Effector memory CD4-positive, alpha-beta T cell (primary cell): ENCODE measurements around the gene LDB1.

Experiments used
- DNase-seq, 3 donors: peaks; one replicate each; pipeline ENCODE4 v3.0.0-alpha.2; 2020
- H3K27ac ChIP-seq: 2 replicates; pipeline ENCODE4 v1.7.0; 2013; ENCODE audit warnings: mild to moderate bottlenecking, low read length, moderate library complexity; ENCODE audit not compliant: insufficient read depth, poor library complexity, severe bottlenecking
- H3K27me3 ChIP-seq: replicated peaks from 2 replicates; pipeline ENCODE4 v1.7.0; 2013; ENCODE audit warnings: mild to moderate bottlenecking, low read length; ENCODE audit not compliant: insufficient read depth, control insufficient read depth, poor library complexity, severe bottlenecking
- H3K36me3 ChIP-seq: 2 replicates; pipeline ENCODE4 v1.7.0; 2013; ENCODE audit warnings: mild to moderate bottlenecking, low read length, moderate library complexity; ENCODE audit not compliant: control insufficient read depth, insufficient read depth
- H3K4me1 ChIP-seq: 2 replicates; pipeline ENCODE4 v1.7.0; 2013; ENCODE audit warnings: low read length, mild to moderate bottlenecking; ENCODE audit not compliant: control insufficient read depth, insufficient read depth, poor library complexity, severe bottlenecking
- H3K4me3 ChIP-seq: 2 replicates; pipeline ENCODE4 v1.7.0; 2013; ENCODE audit warnings: low read length, low read depth, mild to moderate bottlenecking; ENCODE audit not compliant: insufficient read depth, poor library complexity, severe bottlenecking
- H3K9me3 ChIP-seq: 2 replicates; pipeline ENCODE4 v1.7.0; 2013; ENCODE audit warnings: mild to moderate bottlenecking, low read length, moderate library complexity; ENCODE audit not compliant: control insufficient read depth

LDB1 gene

GRCh38 chr10:102113261-102113955 is 6.8 kb downstream of the LDB1 start:
- H3K4me1 ChIP-seq = peaks cover 46% of the 10 kb centered on the region
- H3K36me3 ChIP-seq = peaks cover 29% of the 10 kb centered on the region
- H3K27me3 ChIP-seq = no peaks in the 10 kb centered on the region
- H3K9me3 ChIP-seq = no peaks in the 10 kb centered on the region
- H3K4me3 ChIP-seq = peak overlapping the region; percentile 58
- DNase-seq = no peak
- peak overlapping the region; percentile 59 for H3K27ac ChIP-seq

DNA sequence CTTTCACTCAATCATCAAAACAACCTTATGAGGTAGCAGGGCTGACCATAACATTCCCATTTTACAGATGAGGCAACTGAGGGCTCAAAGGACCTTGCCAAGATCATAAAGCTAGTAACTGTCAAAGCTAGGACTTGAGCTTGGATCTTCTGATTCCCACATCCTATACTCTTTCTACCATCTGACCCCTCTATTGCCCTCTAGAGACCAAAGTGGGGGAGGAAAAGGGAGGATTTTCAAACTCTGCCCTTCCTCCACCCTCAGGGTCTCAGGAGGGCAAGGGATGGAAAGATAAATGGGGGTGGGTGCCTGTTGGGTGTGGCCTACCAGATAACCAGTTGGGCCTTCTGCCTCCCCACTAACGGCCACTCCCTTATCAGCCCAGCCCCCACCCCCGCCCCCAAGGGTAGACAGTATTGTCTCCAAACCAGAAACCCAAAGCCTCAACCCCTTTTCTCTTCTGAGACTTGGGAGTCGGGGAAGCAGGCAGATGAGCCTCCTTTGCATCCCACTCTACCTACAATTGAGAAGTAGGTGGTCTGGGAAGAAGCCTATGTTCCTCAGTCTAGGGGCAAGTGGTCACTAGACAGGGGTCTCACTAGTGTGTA is 7.9 kb downstream of the LDB1 start:
- Histone ChIP-seq H3K9me3 (no peaks in the 10 kb centered on the region), H3K27ac (peak overlapping the region; percentile 11), H3K4me3 (no peak overlapping the region), H3K27me3 (no peaks in the 10 kb centered on the region), H3K4me1 (peaks cover 35% of the 10 kb centered on the region), H3K36me3 (peaks cover 38% of the 10 kb centered on the region)
- DNase-seq = no peak

DNA sequence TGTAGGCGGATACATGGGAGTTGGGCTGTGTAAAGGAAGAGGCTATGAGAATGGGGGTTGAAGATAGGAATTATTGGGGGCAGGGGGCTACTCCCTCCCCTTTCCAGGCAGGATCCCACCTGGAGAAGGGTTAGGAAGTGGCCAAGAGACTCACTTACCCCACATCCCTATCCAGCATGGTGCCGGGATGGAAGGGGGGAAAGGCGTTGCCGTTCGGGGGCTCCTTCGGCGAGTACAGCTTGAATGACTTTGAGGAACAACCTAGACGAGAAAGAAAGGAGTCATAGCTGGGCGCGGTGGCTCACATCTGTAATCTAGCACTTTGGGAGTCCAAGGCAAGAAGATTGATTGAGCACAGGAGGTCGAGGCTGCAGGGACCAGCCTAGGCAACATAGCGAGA is 8.9 kb downstream of the LDB1 start:
- no peak overlapping the region for H3K27ac ChIP-seq
- H3K36me3 ChIP-seq = peaks cover 44% of the 10 kb centered on the region
- H3K4me3 ChIP-seq = no peak overlapping the region
- no peak for DNase-seq
- H3K27me3 ChIP-seq = no peaks in the 10 kb centered on the region
- no peaks in the 10 kb centered on the region for H3K9me3 ChIP-seq
- H3K4me1 ChIP-seq = peaks cover 25% of the 10 kb centered on the region

DNA sequence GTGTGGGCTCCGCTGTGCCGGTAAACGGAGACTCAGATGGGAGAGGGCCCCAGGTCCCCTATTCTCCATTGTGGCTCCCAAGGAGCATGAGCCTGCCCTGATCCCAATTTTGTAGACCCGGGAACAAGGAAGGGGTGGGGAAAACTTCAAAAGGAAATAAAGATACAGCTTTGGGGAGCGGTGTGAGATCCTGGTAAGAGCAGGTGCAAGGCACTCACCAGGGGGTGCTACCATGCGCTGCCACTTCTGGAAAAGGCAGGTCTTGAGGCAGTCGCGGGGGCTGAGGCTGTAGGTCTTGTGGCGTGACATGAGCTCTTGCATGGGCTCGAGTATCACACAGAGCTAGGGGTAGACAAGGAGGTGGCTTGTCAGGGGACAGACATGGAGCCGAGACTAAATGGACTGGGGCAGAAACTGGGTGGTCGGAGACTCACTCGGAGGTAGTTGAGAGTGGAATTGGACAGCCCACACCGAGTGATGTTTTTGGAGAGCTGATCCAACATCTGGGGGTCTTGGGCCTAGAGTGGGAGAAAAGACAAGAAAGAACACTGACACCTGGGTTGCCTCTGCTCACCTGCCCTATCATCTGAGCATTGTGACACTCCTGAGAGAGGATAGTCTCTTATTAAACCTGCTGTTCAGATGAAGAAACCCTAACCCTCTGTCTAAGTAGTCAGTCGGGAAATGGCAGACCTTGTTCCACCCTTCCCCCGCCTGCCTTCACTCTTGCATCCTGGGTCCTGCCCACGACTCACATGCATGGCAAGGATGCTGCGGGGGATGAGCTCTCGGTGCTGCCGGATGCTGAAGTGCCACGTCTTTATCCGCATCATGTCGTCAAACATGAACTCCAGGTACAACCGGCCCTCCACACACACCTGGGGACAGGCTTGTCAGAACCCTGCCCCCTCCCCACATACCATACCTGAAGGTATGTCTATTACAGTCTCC is 10.7 kb downstream of the LDB1 start:
- Histone ChIP-seq H3K4me1 (peaks cover 26% of the 10 kb centered on the region), H3K27ac (no peak overlapping the region), H3K4me3 (no peak overlapping the region), H3K27me3 (no peaks in the 10 kb centered on the region), H3K9me3 (no peaks in the 10 kb centered on the region), H3K36me3 (peaks cover 44% of the 10 kb centered on the region)
- DNase-seq = no peak

DNA sequence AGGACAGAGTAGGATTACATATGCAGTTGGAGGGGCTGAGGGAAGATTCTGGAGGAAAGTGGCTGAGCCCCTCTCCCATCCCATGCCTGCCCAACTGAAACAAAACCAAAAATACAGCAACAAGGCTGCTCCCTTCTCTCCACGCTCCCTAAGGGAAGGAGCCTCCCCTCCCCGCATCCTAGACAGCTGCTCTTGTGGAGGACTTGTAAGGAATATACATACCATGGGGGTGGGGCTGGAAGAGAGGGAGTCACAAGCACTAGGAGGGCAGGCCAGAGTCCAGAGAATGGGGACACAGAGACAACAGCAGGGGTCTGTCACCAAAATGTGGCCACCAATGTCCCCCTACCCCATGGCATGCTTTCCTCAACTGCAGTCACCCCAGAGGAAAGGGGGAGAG is 13.2 kb downstream of the LDB1 start:
- Histone ChIP-seq H3K36me3 (peaks cover 44% of the 10 kb centered on the region), H3K4me1 (peaks cover 6% of the 10 kb centered on the region), H3K9me3 (no peaks in the 10 kb centered on the region), H3K27me3 (no peaks in the 10 kb centered on the region), H3K4me3 (no peak overlapping the region), H3K27ac (no peak overlapping the region)
- no peak for DNase-seq

- H3K36me3 ChIP-seq = peaks cover 6% of the 10 kb centered on the region
- H3K9me3 ChIP-seq = no peaks in the 10 kb centered on the region
- peaks cover 6% of the 10 kb centered on the region for H3K4me1 ChIP-seq
- no peak overlapping the region for H3K27ac ChIP-seq
- H3K4me3 ChIP-seq = no peak overlapping the region
- H3K27me3 ChIP-seq = no peaks in the 10 kb centered on the region
- no peak for DNase-seq
Observed at GRCh38 chr10:102102421-102102820, 17.7 kb downstream of the LDB1 start.

GRCh38 chr10:102101152-102101551 is 19.0 kb downstream of the LDB1 start:
- H3K27me3 ChIP-seq = no peaks in the 10 kb centered on the region
- no peak for DNase-seq
- no peaks in the 10 kb centered on the region for H3K9me3 ChIP-seq
- H3K4me3 ChIP-seq = no peak overlapping the region
- peaks cover 6% of the 10 kb centered on the region for H3K4me1 ChIP-seq
- no peaks in the 10 kb centered on the region for H3K36me3 ChIP-seq
- H3K27ac ChIP-seq = no peak overlapping the region

- H3K36me3 ChIP-seq = no peaks in the 10 kb centered on the region
- no peaks in the 10 kb centered on the region for H3K4me1 ChIP-seq
- H3K27me3 ChIP-seq = no peaks in the 10 kb centered on the region
- no peak overlapping the region for H3K4me3 ChIP-seq
- H3K9me3 ChIP-seq = no peaks in the 10 kb centered on the region
- DNase-seq = no peak
- H3K27ac ChIP-seq = no peak overlapping the region
Observed at GRCh38 chr10:102096449-102096848, 23.7 kb downstream of the LDB1 start.

GRCh38 chr10:102090772-102091171 is 29.4 kb downstream of the LDB1 start:
- DNase-seq = no peak
- H3K27ac ChIP-seq = no peak overlapping the region
- H3K27me3 ChIP-seq = no peaks in the 10 kb centered on the region
- no peaks in the 10 kb centered on the region for H3K4me1 ChIP-seq
- no peak overlapping the region for H3K4me3 ChIP-seq
- H3K36me3 ChIP-seq = no peaks in the 10 kb centered on the region
- H3K9me3 ChIP-seq = no peaks in the 10 kb centered on the region

- H3K27me3 ChIP-seq = no peaks in the 10 kb centered on the region
- no peaks in the 10 kb centered on the region for H3K9me3 ChIP-seq
- H3K4me3 ChIP-seq = no peak overlapping the region
- no peak for DNase-seq
- H3K4me1 ChIP-seq = no peaks in the 10 kb centered on the region
- no peaks in the 10 kb centered on the region for H3K36me3 ChIP-seq
- H3K27ac ChIP-seq = no peak overlapping the region
Observed at GRCh38 chr10:102086196-102086595, 34.0 kb downstream of the LDB1 start.
